ENCODE data around the gene WSB2.
"Not testable (repeated sequence)": the region's sequence is repeated elsewhere in the genome, so short reads cannot be mapped to it uniquely, and the experiment has no call there.

The WSB2 gene

GRCh38 chr12:118061011-118061872 lies at the start of gene WSB2:
Gene WSB2, minus strand, starts transcription at chr12:118061179. Its CDS starts 131 bp downstream, at chr12:118061048.
- peak; percentile 64 for DNase-seq

- no peak for DNase-seq
These were observed 48.1 kb upstream of the WSB2 start for GRCh38 chr12:118109088-118109487.

- DNase-seq, result no peak
These were observed 46.7 kb upstream of the WSB2 start for GRCh38 chr12:118107694-118108093.

- no peak for DNase-seq
These were observed 46.0 kb upstream of the WSB2 start for GRCh38 chr12:118107011-118107410.

- peak; percentile 19 for DNase-seq
These were observed 42.8 kb upstream of the WSB2 start, which contains the start of gene VSIG10 for GRCh38 chr12:118103601-118104382. Gene VSIG10, minus strand, starts transcription at chr12:118104011. Its CDS starts 340 bp downstream, at chr12:118103671.

GRCh38 chr12:118103201-118103600 lies 42.2 kb upstream of the WSB2 start:
- peak; percentile 12 for DNase-seq

GRCh38 chr12:118102609-118103008 lies 41.6 kb upstream of the WSB2 start:
- DNase-seq, result no peak

GRCh38 chr12:118102070-118102469 lies 41.1 kb upstream of the WSB2 start:
- no peak for DNase-seq

- no peak for DNase-seq
These were observed 40.1 kb upstream of the WSB2 start for GRCh38 chr12:118101051-118101450.

GRCh38 chr12:118098911-118099671 lies 38.1 kb upstream of the WSB2 start:
- no peak for DNase-seq

GRCh38 chr12:118098401-118098800 lies 37.4 kb upstream of the WSB2 start:
- DNase-seq, result no peak

- DNase-seq, result no peak
These were observed 33.1 kb upstream of the WSB2 start for GRCh38 chr12:118094039-118094438.

GRCh38 chr12:118089782-118090181 lies 28.8 kb upstream of the WSB2 start:
- no peak for DNase-seq

- no peak for DNase-seq
These were observed 21.2 kb upstream of the WSB2 start for GRCh38 chr12:118082161-118082560.

GRCh38 chr12:118081521-118081920 lies 20.5 kb upstream of the WSB2 start:
- DNase-seq, result not testable (repeated sequence)

- no peak for DNase-seq
These were observed 12.8 kb upstream of the WSB2 start for GRCh38 chr12:118073768-118074167.

GRCh38 chr12:118070650-118071049 lies 9.7 kb upstream of the WSB2 start:
- no peak for DNase-seq

GRCh38 chr12:118068445-118068844 lies 7.5 kb upstream of the WSB2 start:
- DNase-seq, result no peak

- no peak for DNase-seq
These were observed 4.4 kb upstream of the WSB2 start for GRCh38 chr12:118065380-118065779.

- DNase-seq, result no peak
These were observed 3.6 kb upstream of the WSB2 start for GRCh38 chr12:118064608-118065007.

GRCh38 chr12:118063576-118064391 lies 2.8 kb upstream of the WSB2 start:
- no peak for DNase-seq

Data from activated CD4-positive, alpha-beta T cell treated with anti-CD3 and anti-CD28 coated beads for 48 hours (primary cell).